ENCODE results near the gene BAX.
A peak's percentile ranks its signal among the peaks of the same experiment; 100 is the strongest.

The BAX gene

DNA sequence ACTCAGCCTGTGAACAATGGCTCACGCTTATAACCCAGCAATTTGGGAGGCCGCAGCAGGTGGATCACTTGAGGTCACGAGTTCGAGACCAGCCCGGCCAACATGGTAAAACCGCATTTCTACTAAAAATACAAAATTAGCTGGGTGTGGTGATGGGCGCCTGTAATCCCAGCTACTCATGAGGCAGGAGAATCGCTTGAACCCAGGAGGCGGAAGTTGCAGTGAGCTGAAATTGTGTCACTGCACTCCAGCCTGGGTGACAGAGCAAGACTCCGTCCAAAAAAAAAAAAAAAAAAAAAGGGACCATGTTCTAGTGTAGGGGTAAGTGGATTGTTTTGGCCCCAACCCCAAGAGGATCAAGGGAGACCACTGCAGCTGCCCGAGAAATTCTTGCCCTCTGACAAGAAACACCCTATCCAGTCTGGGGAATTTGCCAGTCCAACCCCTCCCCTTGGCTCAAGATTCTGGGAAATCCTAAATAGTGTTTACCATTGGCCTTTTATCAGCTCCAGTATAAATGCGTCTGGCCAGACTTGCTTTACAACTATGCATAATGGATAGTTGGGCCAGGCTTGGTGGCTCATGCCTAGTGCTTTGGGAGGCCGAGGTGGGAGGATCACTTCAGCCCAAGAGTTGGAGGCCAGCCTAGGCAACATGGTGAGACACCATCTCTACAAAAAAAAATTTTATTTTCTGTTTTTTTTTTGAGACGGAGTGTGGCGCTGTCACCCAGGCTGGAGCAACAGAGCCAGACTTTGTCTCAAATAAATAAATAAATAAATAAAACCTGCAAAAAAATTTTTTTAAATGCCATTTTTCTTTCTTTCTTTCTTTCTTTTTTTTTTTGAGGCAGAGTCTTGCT, 26.3 kb upstream of the BAX start:
- no peak overlapping the region for H3K27ac ChIP-seq
- no peak for DNase-seq
- no peak overlapping the region for H3K4me3 ChIP-seq (ENCODE audit: low read depth, low read length)
- H3K9me3 ChIP-seq (ENCODE audit: severe bottlenecking), result no peaks in the 10 kb centered on the region
- TF ChIP-seq CTCF (IDR thresholded peaks at IDR 0.05; ENCODE audit: low read depth, low read length), result no peak
- H3K27me3 ChIP-seq (ENCODE audit: insufficient read depth, low read depth, severe bottlenecking), result no peaks in the 10 kb centered on the region
- no peaks in the 10 kb centered on the region; the same call in 1 of the 2 replicates for H3K36me3 ChIP-seq

DNA sequence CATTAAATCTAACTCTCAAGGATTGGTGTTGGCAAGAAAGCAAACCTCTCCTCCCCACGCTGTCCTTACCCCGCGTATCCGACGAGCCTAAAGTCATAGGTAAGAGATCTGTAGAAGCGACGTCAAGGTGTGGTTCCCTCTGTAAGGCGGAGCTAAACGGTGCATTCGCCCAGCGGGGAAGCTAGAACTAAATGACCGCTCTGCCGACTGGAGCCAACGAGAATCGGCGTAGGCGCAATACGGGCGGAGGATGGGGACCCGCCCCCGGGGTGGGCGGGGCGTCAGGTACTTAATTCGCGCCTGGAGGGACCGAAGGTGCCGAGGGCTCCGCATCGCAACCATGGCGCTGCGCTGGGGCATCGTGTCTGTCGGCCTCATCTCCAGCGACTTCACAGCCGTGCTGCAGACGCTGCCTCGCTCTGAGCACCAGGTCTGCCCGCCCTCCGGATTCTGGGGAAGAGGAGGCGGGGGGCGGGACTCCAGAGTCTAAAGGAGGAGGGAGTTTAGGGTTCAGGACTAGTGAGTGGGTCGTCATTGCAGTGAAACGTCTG, 21.2 kb upstream of the BAX start, which contains the start of gene DHDH:
Gene DHDH, plus strand, starts transcription at position 318 of the 551 bp plus-strand sequence. Its CDS starts 23 bp downstream, at position 341.
- H3K36me3 ChIP-seq, result no peaks in the 10 kb centered on the region
- peak within 1 kb of the TSS; percentile 61 for H3K4me3 ChIP-seq (ENCODE audit: low read depth, low read length)
- TF ChIP-seq CTCF (IDR thresholded peaks at IDR 0.05; ENCODE audit: low read depth, low read length), result no peak
- DNase-seq, result peak; percentile 92
- H3K9me3 ChIP-seq (ENCODE audit: severe bottlenecking), result no peaks in the 10 kb centered on the region
- H3K27ac ChIP-seq, result peak within 1 kb of the TSS; percentile 24; the same call in 1 of the 2 replicates
- H3K27me3 ChIP-seq (ENCODE audit: insufficient read depth, low read depth, severe bottlenecking), result no peaks in the 10 kb centered on the region

- H3K27me3 ChIP-seq (ENCODE audit: insufficient read depth, low read depth, severe bottlenecking), result no peaks in the 10 kb centered on the region
- H3K27ac ChIP-seq, result no peak overlapping the region
- TF ChIP-seq CTCF (IDR thresholded peaks at IDR 0.05; ENCODE audit: low read depth, low read length), result no peak
- H3K9me3 ChIP-seq (ENCODE audit: severe bottlenecking), result no peaks in the 10 kb centered on the region
- H3K36me3 ChIP-seq, result no peaks in the 10 kb centered on the region
- no peak overlapping the region for H3K4me3 ChIP-seq (ENCODE audit: low read depth, low read length)
- peak; percentile 43 for DNase-seq
Measured at GRCh38 chr19:48934837-48935236, 19.8 kb upstream of the BAX start.

DNA sequence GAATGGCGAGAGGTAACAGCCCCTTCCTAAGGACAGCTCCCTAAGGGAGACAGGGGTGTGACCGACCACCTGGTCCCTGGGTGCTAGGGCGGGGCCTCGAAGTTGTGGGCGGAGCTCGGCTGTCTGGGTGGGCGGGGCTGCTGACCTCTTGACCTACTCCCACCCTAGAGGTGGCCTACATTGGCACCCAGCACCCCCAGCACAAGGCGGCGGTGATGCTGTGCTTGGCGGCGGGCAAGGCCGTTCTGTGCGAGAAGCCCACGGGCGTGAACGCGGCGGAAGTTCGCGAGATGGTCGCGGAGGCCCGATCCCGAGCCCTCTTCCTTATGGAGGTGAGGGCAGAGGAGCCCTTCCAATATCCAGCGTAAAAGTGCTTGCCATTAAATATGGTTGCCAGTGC, 18.8 kb upstream of the BAX start:
- no peak for TF ChIP-seq CTCF (IDR thresholded peaks at IDR 0.05; ENCODE audit: low read depth, low read length)
- Histone ChIP-seq H3K4me3 (ENCODE audit: low read depth, low read length) (no peak overlapping the region), H3K27ac (no peak overlapping the region), H3K36me3 (peaks cover 2% of the 10 kb centered on the region), H3K27me3 (ENCODE audit: insufficient read depth, low read depth, severe bottlenecking) (no peaks in the 10 kb centered on the region), H3K9me3 (ENCODE audit: severe bottlenecking) (no peaks in the 10 kb centered on the region)
- DNase-seq, result no peak

DNA sequence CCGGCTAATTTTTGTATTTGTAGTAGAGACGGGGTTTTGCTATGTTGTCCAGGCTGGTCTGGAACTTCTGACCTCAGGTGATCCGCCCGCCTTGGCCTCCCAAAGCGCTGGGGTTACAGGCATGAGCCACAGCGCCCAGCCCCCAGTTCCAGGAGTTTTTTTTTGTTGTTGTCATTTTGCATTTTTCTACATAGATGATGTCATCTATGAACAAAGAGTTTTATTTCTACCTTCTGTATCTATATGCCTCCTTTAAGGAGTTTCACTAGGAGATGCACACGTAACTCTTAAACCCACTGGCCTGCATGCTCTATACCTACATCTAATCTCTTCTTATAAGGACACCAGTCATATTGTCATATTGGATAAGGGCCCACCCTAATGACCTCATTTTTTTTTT, 16.4 kb upstream of the BAX start:
- Histone ChIP-seq H3K27ac (no peak overlapping the region), H3K9me3 (ENCODE audit: severe bottlenecking) (no peaks in the 10 kb centered on the region), H3K36me3 (peaks cover 4% of the 10 kb centered on the region), H3K27me3 (ENCODE audit: insufficient read depth, low read depth, severe bottlenecking) (no peaks in the 10 kb centered on the region), H3K4me3 (ENCODE audit: low read depth, low read length) (no peak overlapping the region)
- no peak for DNase-seq
- no peak for TF ChIP-seq CTCF (IDR thresholded peaks at IDR 0.05; ENCODE audit: low read depth, low read length)
